NCI-H748 (cell line): Measurements from ENCODE around the gene KCNJ1.

Experiments used
- DNase-seq: peaks from one replicate; lab custom pipeline; 2025; ENCODE audit not compliant: unreplicated experiment; lab: John Stamatoyannopoulos, UW

KCNJ1 gene

DNA sequence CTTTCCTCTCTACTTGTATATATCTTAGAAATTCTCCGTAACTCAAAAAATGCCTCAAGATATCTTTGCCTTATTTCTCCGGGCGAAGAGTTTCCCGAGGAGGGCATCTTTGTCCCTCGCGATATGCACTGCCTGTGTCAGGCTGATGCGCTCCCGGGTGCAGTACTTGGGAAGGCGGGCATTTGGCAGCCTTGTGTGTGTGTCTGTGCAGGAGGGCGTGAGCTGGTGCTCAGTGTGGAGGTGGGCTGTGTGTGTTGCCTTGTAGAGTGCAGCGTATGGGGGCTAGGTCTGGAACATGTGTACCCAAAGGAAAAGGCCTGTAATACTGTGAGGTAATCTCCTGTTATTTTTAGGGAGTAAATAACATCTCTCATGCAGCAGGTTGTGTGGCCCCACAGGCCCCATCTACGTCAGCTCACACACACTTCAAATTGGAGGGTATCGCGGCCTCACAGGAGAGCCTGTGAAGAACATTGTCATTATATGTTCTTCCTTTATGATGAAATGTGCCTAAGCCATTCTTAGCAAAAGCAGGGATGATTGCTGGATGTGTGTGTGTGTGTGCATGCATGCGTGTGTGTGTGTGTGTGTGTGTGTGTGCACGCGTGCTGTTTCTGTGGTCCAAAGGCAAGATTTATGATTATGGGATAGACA lies 77.5 kb downstream of the KCNJ1 start:
- DNase-seq: no peak
